Upper lobe of left lung (tissue), 4 donors: ENCODE results near the gene PARP16.

Experiments used
- EP300 ChIP-seq, 4 donors: sonication (generic); formaldehyde crosslinking; IDR thresholded peaks; one replicate each; pipeline ENCODE4 v1.5.1; 2017; ENCODE audit warnings: antibody characterized with exemption in 4 of 4, control low read depth in 2 of 4
- POLR2A ChIP-seq, 4 donors: fragments of 450-650 bp; IDR thresholded peaks; one replicate each; pipeline ENCODE4 v1.5.1; 2016 to 2017; ENCODE audit warnings: antibody characterized with exemption in 4 of 4, mild to moderate bottlenecking in 2 of 4
- POLR2AphosphoS5 ChIP-seq, 2 donors: sonication (generic); formaldehyde crosslinking; IDR thresholded peaks; one replicate each; pipeline ENCODE4 v1.5.1; 2017; ENCODE audit warnings: antibody characterized with exemption in 2 of 2
- TF ChIP-seq, protein P1 (sequence below), 6 experiments: fragments of 450-650 bp in 4 of 6; fragments of 200-600 bp in 2 of 6; sonication (generic) in 2 of 6; IDR thresholded peaks; one replicate each; pipeline ENCODE4 v1.5.1; 2016 to 2019; ENCODE audit warnings: antibody characterized with exemption in 6 of 6

DNA sequence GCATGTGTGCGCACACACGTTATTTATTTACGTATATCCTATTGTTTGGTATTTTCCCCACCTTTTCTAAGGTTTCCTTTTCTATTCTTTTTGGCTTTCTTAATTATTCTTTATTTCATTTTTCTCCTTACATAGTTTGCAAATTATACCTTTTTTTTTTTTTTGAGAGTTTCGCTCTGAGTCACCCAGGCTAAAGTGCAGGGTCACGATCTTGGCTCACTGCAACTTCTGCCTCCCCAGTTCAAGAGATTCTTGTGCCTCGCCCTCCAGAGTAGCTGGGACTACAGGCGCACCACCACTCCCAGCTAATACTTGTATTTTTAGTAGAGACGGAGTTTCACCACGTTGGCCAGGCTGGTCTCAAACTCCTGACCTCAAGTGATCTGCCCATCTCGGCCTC lies 55.4 kb downstream of the PARP16 start:
- TF ChIP-seq POLR2AphosphoS5 (IDR thresholded peaks at IDR 0.05) (no peak), POLR2A (IDR thresholded peaks at IDR 0.05) (no peak), EP300 (IDR thresholded peaks at IDR 0.05) (no peak)
- TF ChIP-seq, protein P1, sequence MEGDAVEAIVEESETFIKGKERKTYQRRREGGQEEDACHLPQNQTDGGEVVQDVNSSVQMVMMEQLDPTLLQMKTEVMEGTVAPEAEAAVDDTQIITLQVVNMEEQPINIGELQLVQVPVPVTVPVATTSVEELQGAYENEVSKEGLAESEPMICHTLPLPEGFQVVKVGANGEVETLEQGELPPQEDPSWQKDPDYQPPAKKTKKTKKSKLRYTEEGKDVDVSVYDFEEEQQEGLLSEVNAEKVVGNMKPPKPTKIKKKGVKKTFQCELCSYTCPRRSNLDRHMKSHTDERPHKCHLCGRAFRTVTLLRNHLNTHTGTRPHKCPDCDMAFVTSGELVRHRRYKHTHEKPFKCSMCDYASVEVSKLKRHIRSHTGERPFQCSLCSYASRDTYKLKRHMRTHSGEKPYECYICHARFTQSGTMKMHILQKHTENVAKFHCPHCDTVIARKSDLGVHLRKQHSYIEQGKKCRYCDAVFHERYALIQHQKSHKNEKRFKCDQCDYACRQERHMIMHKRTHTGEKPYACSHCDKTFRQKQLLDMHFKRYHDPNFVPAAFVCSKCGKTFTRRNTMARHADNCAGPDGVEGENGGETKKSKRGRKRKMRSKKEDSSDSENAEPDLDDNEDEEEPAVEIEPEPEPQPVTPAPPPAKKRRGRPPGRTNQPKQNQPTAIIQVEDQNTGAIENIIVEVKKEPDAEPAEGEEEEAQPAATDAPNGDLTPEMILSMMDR (IDR thresholded peaks at IDR 0.05) = no peak
